GM19438 (cell line): Measurements from ENCODE around the gene GALM.
"Not testable (repeated sequence)": the region's sequence is repeated elsewhere in the genome, so short reads cannot be mapped to it uniquely, and the experiment has no call there.

Experiments used
- ATAC-seq: cut with Tn5 transposase; IDR thresholded peaks from one replicate; pipeline ENCODE4 v1.9.1; 2021; ENCODE audit warnings: low read depth; ENCODE audit not compliant: unreplicated experiment

GALM gene

DNA sequence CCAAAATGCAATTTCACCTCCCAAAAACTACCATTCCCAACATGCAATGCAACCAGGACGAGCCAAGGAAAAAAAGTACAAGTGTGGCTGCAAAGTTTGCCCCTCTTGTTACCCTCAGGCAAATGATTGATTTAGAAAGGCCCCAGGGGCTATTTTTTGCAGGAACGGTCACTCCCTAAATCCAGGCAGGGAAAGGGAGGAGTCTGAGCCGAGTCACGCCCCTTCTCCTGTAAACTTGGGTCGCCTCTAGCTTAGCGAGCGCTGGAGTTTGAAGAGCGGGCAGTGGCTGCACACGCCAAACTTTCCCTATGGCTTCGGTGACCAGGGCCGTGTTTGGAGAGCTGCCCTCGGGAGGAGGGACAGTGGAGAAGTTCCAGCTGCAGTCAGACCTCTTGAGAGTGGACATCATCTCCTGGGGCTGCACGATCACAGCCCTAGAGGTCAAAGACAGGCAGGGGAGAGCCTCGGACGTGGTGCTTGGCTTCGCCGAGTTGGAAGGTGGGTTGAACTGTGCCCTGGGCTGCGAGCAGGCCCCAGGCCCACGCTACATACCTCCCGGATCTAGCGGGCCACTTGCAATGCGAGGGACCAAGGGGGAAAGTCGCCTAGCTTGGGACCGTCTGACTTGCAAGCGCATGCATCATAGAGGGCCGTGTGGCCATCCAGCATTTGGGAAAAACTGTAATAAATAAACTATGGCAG, at the start of gene GALM:
GALM (plus strand) TSS at position 261 of the 702 bp plus-strand sequence; CDS start at position 309, 48 bp downstream.
- ATAC-seq: peak; percentile 74

DNA sequence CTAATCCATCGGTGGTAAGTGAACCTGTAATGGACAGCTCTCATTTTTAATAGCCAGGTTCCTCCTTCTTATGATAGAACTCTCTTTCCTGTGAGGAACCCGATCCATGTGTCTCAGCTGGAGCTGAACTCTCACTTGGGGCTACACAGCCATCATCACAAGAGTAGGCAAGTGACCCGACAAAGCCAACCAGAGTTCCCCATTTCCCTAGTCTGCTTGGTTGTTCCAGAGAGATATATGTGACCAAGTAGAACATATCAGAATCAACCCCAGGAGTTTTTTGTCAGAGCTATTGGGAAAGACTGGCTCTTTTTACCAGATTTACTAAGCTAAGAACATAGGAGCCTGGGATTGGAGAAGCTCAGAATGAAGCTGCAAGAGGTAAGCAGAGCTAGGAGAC, 48.6 kb upstream of the GALM start:
- no peak for ATAC-seq

GRCh38 chr2:38619458-38620164, 46.3 kb upstream of the GALM start:
- no peak for ATAC-seq

- ATAC-seq: no peak
Observed at GRCh38 chr2:38620282-38620977, 45.5 kb upstream of the GALM start.

- ATAC-seq: no peak
Observed at GRCh38 chr2:38621018-38621417, 44.9 kb upstream of the GALM start.

GRCh38 chr2:38622210-38622609, 43.7 kb upstream of the GALM start:
- no peak for ATAC-seq

GRCh38 chr2:38626326-38627035, 39.4 kb upstream of the GALM start:
- ATAC-seq: no peak

GRCh38 chr2:38627391-38627790, 38.5 kb upstream of the GALM start:
- no peak for ATAC-seq

DNA sequence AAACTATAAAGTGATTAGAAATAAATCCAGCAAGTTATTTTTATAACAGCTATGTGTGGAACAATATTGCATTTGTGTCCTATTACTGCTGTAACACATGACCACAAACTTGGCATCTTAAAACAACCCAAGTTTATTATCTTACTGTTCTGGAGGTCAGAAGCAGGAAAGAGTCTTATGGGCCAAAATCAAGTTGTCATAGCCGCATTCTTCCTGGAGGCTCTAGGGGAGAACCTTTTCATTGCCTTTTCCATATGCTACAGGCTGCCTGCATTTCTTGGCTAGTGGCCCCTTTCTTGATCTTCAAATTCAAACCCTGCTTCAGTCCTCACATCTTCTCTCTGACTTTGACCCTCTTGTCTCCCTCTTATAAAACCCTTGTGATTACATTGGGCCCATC, 36.2 kb upstream of the GALM start:
- ATAC-seq: no peak

DNA sequence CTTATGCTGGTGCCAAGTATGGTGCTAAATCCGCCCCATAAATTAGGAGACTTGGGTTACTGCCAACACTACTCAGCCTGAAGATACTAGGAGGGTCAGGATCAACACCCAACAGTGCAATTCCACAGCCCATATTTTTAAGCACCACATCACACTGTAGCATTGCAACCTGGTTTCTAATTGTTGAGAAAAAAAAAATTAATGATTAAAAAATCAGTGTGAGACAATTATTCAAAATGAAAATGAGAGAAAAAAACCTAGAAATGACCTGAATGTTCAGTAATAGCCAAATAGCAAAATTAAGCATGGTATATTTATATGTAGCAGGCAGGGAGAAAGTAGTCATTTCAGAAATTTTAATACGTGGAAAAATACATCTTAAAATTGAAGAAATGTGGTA, 33.9 kb upstream of the GALM start:
- no peak for ATAC-seq

GRCh38 chr2:38632980-38633379, 32.9 kb upstream of the GALM start:
- ATAC-seq: no peak

- no peak for ATAC-seq
Observed at GRCh38 chr2:38633895-38634294, 32.0 kb upstream of the GALM start.

DNA sequence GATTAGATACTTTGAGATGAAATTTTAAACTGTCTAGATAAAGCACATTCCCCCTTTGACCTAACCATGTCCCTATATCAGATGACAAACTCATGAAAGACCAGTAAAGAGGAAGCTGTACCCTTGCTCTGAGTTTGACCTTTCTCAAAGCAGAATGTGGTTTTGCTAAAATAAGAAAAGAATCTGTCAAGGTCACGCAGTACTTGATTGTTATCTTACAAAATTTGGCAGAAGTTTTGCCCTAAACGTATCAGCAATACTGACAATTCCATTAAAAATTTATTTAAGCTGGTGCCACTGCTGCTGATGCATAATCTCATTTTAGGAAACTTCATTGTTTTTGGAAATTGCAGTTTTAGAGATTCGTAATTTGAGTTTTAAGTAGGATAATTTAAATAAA, 31.2 kb upstream of the GALM start:
- ATAC-seq: peak; percentile 67

- no peak for ATAC-seq
Observed at GRCh38 chr2:38635139-38635538, 30.8 kb upstream of the GALM start.

- ATAC-seq: no peak
Observed at GRCh38 chr2:38636069-38636468, 29.8 kb upstream of the GALM start.

DNA sequence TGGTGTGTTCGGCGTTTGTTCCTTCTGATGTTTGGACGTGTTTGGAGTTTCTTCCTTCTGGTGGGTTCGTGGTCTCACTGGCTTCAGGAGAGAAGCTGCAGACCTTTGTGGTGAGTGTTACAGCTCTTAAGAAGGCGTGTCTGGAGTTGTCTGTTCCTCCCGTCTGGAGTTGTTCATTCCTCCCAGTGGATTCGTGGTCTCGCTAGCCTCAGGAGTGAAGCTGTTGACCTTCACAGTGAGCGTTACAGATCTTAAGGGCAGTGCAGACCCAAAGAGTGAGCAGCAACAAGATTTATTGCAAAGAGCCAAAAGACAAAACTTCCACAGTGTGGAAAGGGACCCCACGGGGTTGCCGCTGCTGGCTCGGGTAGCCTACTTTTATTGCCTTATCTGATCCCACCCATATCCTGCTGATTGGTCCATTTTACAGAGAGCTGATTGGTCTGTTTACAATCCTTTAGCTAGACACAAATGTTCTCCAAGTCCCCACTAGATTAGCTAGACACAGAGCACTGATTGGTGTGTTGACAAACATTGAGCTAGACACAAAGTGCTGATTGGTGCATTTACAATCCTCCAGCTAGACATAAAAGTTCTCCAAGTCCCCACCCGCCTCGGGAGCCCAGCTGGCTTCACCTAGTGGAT, 23.4 kb upstream of the GALM start:
- not testable (repeated sequence) for ATAC-seq

GRCh38 chr2:38643021-38643671, 22.8 kb upstream of the GALM start:
- ATAC-seq: no peak

DNA sequence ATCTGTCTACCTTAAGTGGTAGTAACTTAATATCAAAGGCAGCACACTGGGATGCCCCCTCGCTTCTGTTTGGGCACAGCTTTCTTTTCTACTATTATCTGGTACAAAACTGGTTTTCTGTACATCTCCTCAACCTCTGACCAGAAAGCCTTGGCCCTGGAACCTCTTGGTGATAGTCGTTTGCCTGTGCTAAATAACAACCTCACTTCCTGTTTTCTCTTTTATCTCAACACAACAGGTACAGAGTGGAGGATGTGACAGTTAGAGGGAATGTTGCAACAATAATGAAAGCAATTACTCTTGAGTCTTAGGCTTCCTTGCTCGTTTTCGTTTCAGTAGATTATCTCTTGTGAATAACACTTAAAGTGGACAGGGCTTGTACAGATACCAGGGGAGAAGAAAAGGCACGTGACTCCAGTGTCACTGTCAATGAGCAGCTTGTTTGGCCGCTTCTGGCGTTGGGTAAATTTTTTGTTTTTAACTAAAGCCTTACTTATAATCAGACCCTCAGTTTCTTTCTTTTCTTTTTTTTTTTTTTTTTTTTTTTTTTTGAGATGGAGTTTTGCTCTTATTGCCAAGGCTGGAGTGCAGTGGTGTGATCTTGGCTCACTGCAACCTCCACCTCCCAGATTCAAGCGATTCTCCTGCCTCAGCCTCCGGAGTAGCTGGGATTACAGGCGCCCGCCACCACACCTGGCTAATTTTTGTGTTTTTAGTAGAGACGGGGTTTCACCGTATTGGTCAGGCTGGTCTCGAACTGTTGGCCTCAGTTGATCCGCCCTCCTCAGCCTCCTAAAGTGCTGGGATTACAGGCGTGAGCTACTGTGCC, 22.0 kb upstream of the GALM start:
- not testable (repeated sequence) for ATAC-seq

DNA sequence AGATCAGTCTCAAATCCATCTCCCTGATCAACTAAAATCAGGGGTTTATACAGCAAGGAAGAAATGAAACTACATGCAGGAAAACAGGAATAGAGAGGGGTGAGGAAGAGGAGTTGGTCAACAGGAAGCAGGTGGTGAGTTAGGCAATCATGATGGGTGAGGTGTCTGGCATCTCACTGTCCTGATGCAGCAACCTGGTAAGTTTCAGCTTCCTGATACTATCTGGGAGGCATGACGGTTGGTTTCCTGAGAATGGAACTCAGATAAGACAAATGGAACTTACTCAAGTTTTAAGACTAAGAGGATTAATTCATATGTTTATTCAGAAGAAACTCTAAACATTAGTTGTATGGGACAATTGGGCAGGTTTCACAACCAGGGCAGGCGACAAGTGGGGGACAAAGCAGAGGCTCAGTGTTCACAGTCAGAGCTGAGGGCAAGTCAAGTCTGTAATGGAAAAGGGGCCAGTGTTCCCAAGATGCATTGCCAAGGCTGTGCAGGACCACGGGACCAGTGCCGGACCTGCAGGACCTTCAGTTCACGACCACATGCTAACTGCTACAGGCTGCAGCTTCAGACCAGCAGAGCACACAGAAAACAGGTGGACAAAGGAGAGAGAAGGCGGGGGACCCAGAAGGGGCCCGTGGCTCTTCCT, 17.7 kb upstream of the GALM start:
- ATAC-seq: no peak
